Fibroblast of lung (primary cell): ENCODE results near the gene SERPINH1. TPM values are rescaled to one million over a fixed set of nuclear protein-coding genes. Genes with fewer than 3 reads are reported as not detected.
A peak's percentile ranks its signal among the peaks of the same experiment; 100 is the strongest.

Experiments
- DNase-seq, 2 donors: peaks; one replicate each; pipeline versions ENCODE4 v3.0.0 to v3.0.0-alpha.2; 2010; ENCODE audit warnings: low read depth in 2 of 2
- H2AFZ ChIP-seq: 2 replicates; pipeline ENCODE4 v1.5.1; 2012; ENCODE audit warnings: low read length, control low read depth, inconsistent platforms
- H3K27ac ChIP-seq: 2 replicates; pipeline ENCODE4 v1.5.1; 2011; ENCODE audit warnings: low read length, control low read depth; ENCODE audit not compliant: insufficient read depth
- H3K27me3 ChIP-seq: 2 replicates; pipeline ENCODE4 v1.5.1; 2011; ENCODE audit warnings: mild to moderate bottlenecking, low read length; ENCODE audit not compliant: control insufficient read depth, insufficient read depth
- H3K36me3 ChIP-seq: 2 replicates; pipeline ENCODE4 v1.5.1; 2011; ENCODE audit warnings: low read length; ENCODE audit not compliant: control insufficient read depth, insufficient read depth
- H3K4me1 ChIP-seq: 2 replicates; pipeline ENCODE4 v1.5.1; 2011; ENCODE audit warnings: low read length; ENCODE audit not compliant: control insufficient read depth, insufficient read depth; ENCODE audit errors: extremely low read depth
- H3K4me2 ChIP-seq: 2 replicates; pipeline ENCODE4 v1.5.1; 2011; ENCODE audit warnings: low read length, control low read depth; ENCODE audit not compliant: insufficient read depth; ENCODE audit errors: extremely low read depth
- H3K4me3 ChIP-seq, 4 experiments: fragments of 200-600 bp in 1 of 4; sonication (generic) in 1 of 4; replicated peaks in 1 of 4; 2 replicates each; pipeline ENCODE4 v1.5.1; 2011 to 2016; ENCODE audit warnings: low read length in 4 of 4, low read depth in 3 of 4, mild to moderate bottlenecking in 3 of 4, control low read depth in 2 of 4, inconsistent platforms in 1 of 4, mixed read lengths in 1 of 4; ENCODE audit not compliant: insufficient read depth in 1 of 4; ENCODE audit errors: control extremely low read depth in 1 of 4
- H3K79me2 ChIP-seq: 2 replicates; pipeline ENCODE4 v1.5.1; 2012; ENCODE audit warnings: mild to moderate bottlenecking, low read length, inconsistent platforms; ENCODE audit not compliant: control insufficient read depth, insufficient read depth
- H3K9ac ChIP-seq: 2 replicates; pipeline ENCODE4 v1.5.1; 2011; ENCODE audit warnings: mild to moderate bottlenecking, low read length, control low read depth; ENCODE audit not compliant: insufficient read depth
- H3K9me3 ChIP-seq: 2 replicates; pipeline ENCODE4 v1.5.1; 2012; ENCODE audit warnings: low read depth, low read length; ENCODE audit not compliant: control insufficient read depth, insufficient read depth
- H4K20me1 ChIP-seq: 2 replicates; pipeline ENCODE4 v1.5.1; 2011; ENCODE audit warnings: low read length; ENCODE audit not compliant: control insufficient read depth, insufficient read depth; ENCODE audit errors: extremely low read depth
- EZH2 ChIP-seq: IDR thresholded peaks from 2 replicates; pipeline ENCODE4 v1.5.1; 2012; ENCODE audit warnings: low read length, control low read depth, mild to moderate bottlenecking; ENCODE audit errors: missing control alignments
- polyA plus RNA-seq, 2 donors: library from polyadenylated mRNA; depleted of rRNA in 1 of 2; stranded (reverse) in 1 of 2; unstranded in 1 of 2; fragments of >200 nt; gene quantifications; 2 replicates each; pipeline ENCODE4 v1.2.1, GENCODE V29; 2011 to 2012; ENCODE audit warnings: missing spikeins in 1 of 2
- total RNA-seq: library from RNA; depleted of rRNA; stranded (reverse); fragments of >200 nt; gene quantifications from 2 replicates; pipeline ENCODE4 v1.2.1, GENCODE V29; 2014
- TF ChIP-seq, protein P1 (sequence below), 2 donors: IDR thresholded peaks in 1 of 2; conservative IDR thresholded peaks in 1 of 2; 1 replicate in 1 of 2; 2 replicates in 1 of 2; pipeline ENCODE4 v1.5.1; 2011 to 2012; ENCODE audit warnings: low read length in 2 of 2, control low read depth in 1 of 2, inconsistent platforms in 1 of 2, low read depth in 1 of 2, mild to moderate bottlenecking in 1 of 2

SERPINH1 gene
- total and polyA plus RNA-seq, 2 donors (not counting 1 experiment from before 2014, with no cell fraction given): 491 to 750 TPM

DNA sequence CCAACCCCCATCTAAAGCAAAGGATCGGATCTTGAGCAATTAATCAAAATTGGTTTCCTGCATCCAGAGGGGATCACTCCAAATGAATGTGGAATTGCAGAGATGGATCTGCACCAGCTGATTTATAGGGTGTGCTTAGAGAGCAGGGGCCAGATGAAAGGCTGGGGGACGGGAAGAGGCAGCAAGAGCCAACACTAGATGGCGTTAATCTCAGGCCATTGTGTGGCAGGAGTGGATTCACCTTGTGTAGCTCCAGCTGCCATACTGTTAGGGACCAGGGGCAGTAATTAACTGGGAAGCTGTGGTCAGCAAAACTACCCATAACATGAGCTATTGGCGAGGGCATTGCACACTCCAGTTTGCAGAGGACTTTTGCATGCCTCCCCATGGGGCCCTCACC, 35.6 kb downstream of the SERPINH1 start:
- Histone ChIP-seq H3K79me2 (no peaks in the 10 kb centered on the region), H3K27me3 (peaks cover 15% of the 10 kb centered on the region), H3K4me3 (no peak overlapping the region), H3K9me3 (no peaks in the 10 kb centered on the region), H2AFZ (no peak overlapping the region), H3K9ac (no peak overlapping the region), H4K20me1 (no peaks in the 10 kb centered on the region), H3K4me1 (no peaks in the 10 kb centered on the region), H3K36me3 (no peaks in the 10 kb centered on the region), H3K4me2 (no peak overlapping the region), H3K27ac (no peak overlapping the region)
- DNase-seq: no peak
- TF ChIP-seq, protein P1, sequence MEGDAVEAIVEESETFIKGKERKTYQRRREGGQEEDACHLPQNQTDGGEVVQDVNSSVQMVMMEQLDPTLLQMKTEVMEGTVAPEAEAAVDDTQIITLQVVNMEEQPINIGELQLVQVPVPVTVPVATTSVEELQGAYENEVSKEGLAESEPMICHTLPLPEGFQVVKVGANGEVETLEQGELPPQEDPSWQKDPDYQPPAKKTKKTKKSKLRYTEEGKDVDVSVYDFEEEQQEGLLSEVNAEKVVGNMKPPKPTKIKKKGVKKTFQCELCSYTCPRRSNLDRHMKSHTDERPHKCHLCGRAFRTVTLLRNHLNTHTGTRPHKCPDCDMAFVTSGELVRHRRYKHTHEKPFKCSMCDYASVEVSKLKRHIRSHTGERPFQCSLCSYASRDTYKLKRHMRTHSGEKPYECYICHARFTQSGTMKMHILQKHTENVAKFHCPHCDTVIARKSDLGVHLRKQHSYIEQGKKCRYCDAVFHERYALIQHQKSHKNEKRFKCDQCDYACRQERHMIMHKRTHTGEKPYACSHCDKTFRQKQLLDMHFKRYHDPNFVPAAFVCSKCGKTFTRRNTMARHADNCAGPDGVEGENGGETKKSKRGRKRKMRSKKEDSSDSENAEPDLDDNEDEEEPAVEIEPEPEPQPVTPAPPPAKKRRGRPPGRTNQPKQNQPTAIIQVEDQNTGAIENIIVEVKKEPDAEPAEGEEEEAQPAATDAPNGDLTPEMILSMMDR (conservative IDR thresholded peaks at IDR 0.05 in 1 of 2, IDR thresholded peaks at IDR 0.05 in 1 of 2; ENCODE audit: low read depth in 1 of 2, low read length in 2 of 2): peak; percentile 15 to 71
- no peak for TF ChIP-seq EZH2

DNA sequence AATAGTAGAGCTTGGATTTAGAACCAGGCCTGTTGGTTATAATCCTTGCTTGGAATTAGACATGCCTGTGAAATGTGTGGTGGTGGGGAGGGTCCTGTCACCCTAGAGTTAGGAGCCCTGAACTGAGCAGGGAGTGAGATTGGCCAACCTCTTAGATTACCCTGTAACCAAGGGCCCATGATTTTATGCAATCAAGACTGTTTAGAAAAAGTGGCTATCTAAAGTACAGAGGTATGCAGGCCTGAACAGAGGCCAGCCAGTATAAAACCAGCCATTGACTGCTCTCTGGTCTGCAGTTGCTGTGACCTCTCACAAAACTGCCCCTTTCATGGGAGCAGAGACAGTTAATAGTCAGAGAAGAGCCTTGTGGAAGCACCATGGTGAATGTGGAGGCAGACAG, 36.2 kb downstream of the SERPINH1 start:
- Histone ChIP-seq H3K27me3 (peaks cover 11% of the 10 kb centered on the region), H3K79me2 (no peaks in the 10 kb centered on the region), H3K9me3 (no peaks in the 10 kb centered on the region), H3K4me2 (no peak overlapping the region), H3K9ac (no peak overlapping the region), H2AFZ (no peak overlapping the region), H3K36me3 (no peaks in the 10 kb centered on the region), H3K4me3 (no peak overlapping the region), H3K27ac (no peak overlapping the region), H3K4me1 (peaks cover 5% of the 10 kb centered on the region), H4K20me1 (no peaks in the 10 kb centered on the region)
- DNase-seq: no peak
- TF ChIP-seq, protein P1 (conservative IDR thresholded peaks at IDR 0.05 in 1 of 2, IDR thresholded peaks at IDR 0.05 in 1 of 2; ENCODE audit: low read depth in 1 of 2, low read length in 2 of 2): no peak
- TF ChIP-seq EZH2: no peak

DNA sequence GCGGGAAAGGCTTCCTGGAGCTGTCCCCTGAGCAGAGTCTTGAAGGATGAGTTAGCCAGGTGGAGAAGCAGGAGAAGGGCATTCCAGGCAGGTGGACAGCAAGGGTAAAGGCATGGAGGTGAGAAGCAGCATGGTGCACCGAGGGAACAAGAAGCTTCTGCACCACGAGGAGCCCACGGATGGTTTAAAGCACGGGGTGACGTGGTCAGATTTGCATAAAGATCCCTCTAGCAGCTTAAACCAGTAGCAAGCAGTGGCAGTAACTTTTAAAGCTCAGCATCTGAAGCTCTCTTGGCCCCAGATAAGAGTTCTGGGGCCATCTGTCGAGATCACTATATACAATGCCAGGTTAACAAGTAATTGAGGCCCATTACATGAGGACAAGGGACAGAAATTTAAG, 36.8 kb downstream of the SERPINH1 start:
- TF ChIP-seq, protein P1 (conservative IDR thresholded peaks at IDR 0.05 in 1 of 2, IDR thresholded peaks at IDR 0.05 in 1 of 2; ENCODE audit: low read depth in 1 of 2, low read length in 2 of 2): no peak
- no peak for TF ChIP-seq EZH2
- Histone ChIP-seq H4K20me1 (no peaks in the 10 kb centered on the region), H3K9ac (no peak overlapping the region), H3K4me1 (peaks cover 8% of the 10 kb centered on the region), H3K27ac (no peak overlapping the region), H3K4me3 (no peak overlapping the region), H3K27me3 (peaks cover 11% of the 10 kb centered on the region), H2AFZ (no peak overlapping the region), H3K36me3 (no peaks in the 10 kb centered on the region), H3K79me2 (no peaks in the 10 kb centered on the region), H3K9me3 (no peaks in the 10 kb centered on the region), H3K4me2 (no peak overlapping the region)
- DNase-seq: no peak
